Measurements from ENCODE around the gene PRKCI.

GRCh38 chr3:170323331-170323730 is 101.1 kb downstream of the PRKCI start:
- TF ChIP-seq CTCF (conservative IDR thresholded peaks at IDR 0.05; ENCODE audit: low read length) (no peak), EZH2phosphoT487 (IDR thresholded peaks at IDR 0.05; ENCODE audit: borderline replicate concordance) (no peak)
